Measurements from ENCODE around the gene RBMX.

RBMX gene

DNA sequence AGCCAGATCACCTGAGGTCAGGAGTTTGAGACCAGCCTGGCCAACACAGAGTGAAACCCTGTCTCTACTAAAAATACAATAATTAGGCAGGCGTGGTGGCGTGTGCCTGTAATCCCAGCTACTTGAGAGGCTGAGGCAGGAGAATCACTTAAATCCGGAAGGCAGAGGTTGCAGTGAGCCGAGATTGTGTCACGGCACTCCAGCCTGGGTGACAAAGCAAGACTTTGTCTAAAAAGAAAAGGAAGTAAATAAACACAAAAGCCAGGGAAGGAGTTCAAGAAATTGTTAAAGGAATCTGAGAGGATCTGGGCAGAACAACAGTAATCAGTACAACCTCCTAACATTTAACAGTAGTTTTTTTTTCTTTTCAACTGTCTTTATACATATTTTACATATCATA, 51.1 kb downstream of the RBMX start:
- DNase-seq = no peak

- no peak for DNase-seq
Observed at GRCh38 chrX:136828830-136829229, 51.7 kb downstream of the RBMX start.

- DNase-seq = no peak
Observed at GRCh38 chrX:136827026-136827425, 53.5 kb downstream of the RBMX start.

GRCh38 chrX:136825771-136826170, 54.8 kb downstream of the RBMX start:
- no peak for DNase-seq

Data from NCI-H1417 treated with DMSO at 0.1 percent for 48 hours (cell line).